GM19035 (cell line): ENCODE measurements around the gene BAZ1B.
"Not testable (repeated sequence)": the region's sequence is repeated elsewhere in the genome, so short reads cannot be mapped to it uniquely, and the experiment has no call there.

Experiments
- ATAC-seq: cut with Tn5 transposase; IDR thresholded peaks from one replicate; pipeline ENCODE4 v1.9.1; 2021; ENCODE audit not compliant: unreplicated experiment

The BAZ1B gene

GRCh38 chr7:73544678-73545077 lies 22.6 kb upstream of the BAZ1B start:
- no peak for ATAC-seq

- no peak for ATAC-seq
Measured at GRCh38 chr7:73541722-73542121, 19.6 kb upstream of the BAZ1B start.

GRCh38 chr7:73539709-73540108 lies 17.6 kb upstream of the BAZ1B start:
- ATAC-seq: no peak

- not testable (repeated sequence) for ATAC-seq
Measured at GRCh38 chr7:73538510-73538909, 16.4 kb upstream of the BAZ1B start.

GRCh38 chr7:73537051-73537450 lies 15.0 kb upstream of the BAZ1B start:
- no peak for ATAC-seq

- no peak for ATAC-seq
Measured at GRCh38 chr7:73536479-73536878, 14.4 kb upstream of the BAZ1B start.

- ATAC-seq: not testable (repeated sequence)
Measured at GRCh38 chr7:73535918-73536317, 13.8 kb upstream of the BAZ1B start.

- ATAC-seq: no peak
Measured at GRCh38 chr7:73533742-73534141, 11.6 kb upstream of the BAZ1B start.

GRCh38 chr7:73532224-73532623 lies 10.1 kb upstream of the BAZ1B start:
- no peak for ATAC-seq

- ATAC-seq: no peak
Measured at GRCh38 chr7:73530800-73531199, 8.7 kb upstream of the BAZ1B start.

- no peak for ATAC-seq
Measured at GRCh38 chr7:73526896-73527821, 5.1 kb upstream of the BAZ1B start.

- not testable (repeated sequence) for ATAC-seq
Measured at GRCh38 chr7:73526158-73526494, 4.0 kb upstream of the BAZ1B start.

- ATAC-seq: peak; percentile 48
Measured at GRCh38 chr7:73521636-73522104, 423 bp downstream of the BAZ1B start.

GRCh38 chr7:73520673-73521635 lies 1.1 kb downstream of the BAZ1B start:
- no peak for ATAC-seq

- ATAC-seq: no peak
Measured at GRCh38 chr7:73519867-73520672, 2.0 kb downstream of the BAZ1B start.

- ATAC-seq: no peak
Measured at GRCh38 chr7:73518470-73518869, 3.6 kb downstream of the BAZ1B start.

GRCh38 chr7:73517241-73517995 lies 4.7 kb downstream of the BAZ1B start:
- no peak for ATAC-seq

GRCh38 chr7:73515178-73515577 lies 6.9 kb downstream of the BAZ1B start:
- ATAC-seq: no peak

GRCh38 chr7:73512018-73512780 lies 9.9 kb downstream of the BAZ1B start:
- no peak for ATAC-seq
